T-helper 9 cell (primary cell): ENCODE data around the gene ABR.
"Not testable (repeated sequence)": the region's sequence is repeated elsewhere in the genome, so short reads cannot be mapped to it uniquely, and the experiment has no call there.

ENCODE experiments used
- DNase-seq: peaks from one replicate; pipeline ENCODE4 v3.0.0-alpha.2; 2020

The ABR gene

DNA sequence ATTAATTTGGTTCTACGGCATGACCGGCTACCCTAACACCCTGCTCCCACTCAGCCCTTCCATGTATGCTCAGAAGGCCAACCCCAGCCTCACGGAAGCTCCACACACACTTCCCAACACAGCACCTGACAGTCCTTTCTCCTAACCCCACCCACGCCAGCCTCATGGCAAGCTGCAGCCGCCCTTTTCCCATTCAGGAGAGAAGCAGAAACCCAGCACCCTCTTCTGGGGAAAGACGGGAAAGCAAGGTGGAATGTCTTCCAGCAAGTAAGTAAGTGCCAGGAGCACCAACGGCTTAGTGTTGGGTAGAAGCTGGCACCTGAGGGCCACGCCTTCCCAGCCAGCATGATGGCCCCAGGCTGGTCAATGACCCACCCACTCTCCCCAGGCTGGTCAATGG lies 32.1 kb downstream of the ABR start:
- DNase-seq: no peak

- DNase-seq: no peak
These were observed 33.1 kb downstream of the ABR start for GRCh38 chr17:1146561-1147265.

GRCh38 chr17:1145311-1145986 lies 34.3 kb downstream of the ABR start:
- DNase-seq: no peak

GRCh38 chr17:1144162-1144561 lies 35.6 kb downstream of the ABR start:
- no peak for DNase-seq

DNA sequence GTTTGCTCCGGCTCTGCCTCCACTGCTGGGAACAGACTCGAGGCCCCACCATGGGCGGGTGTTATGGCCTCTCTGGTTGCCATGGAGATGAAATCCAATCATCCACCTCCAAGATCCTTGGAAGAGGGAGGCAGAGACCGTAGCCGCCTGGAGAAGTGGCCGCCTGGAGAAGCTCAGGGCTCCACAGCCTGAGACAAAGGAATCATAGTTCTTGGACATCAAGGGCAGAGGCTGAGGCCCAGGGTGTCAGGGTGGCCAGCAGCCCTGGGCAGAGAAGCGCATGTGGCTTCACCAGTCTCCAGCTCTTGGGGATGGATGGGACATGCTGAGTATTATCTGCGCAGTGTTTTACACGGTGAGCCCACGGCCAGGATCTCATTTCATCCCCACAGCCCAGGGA lies 36.2 kb downstream of the ABR start:
- no peak for DNase-seq

- DNase-seq: no peak
These were observed 37.2 kb downstream of the ABR start for GRCh38 chr17:1142561-1142971.

DNA sequence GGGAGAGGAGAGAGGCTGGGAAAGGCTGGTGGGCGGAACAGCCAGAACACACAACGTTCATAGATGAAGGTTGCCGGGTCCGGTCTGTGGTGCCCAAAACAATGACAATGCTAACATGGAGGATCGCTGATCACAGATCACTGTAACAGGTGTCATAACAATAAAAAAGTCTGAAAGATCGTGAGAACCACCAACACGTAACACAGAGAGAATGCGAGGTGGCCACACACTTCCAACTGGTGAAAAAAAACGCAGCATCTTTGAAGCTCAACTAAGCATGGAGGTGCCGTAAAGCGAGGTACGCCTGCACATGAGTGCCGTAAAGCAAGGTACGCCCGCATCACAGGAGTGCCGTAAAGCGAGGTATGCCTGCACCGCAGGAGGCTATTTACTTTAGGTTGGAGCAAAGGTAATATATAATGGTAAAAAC lies 42.3 kb downstream of the ABR start:
- DNase-seq: no peak

DNA sequence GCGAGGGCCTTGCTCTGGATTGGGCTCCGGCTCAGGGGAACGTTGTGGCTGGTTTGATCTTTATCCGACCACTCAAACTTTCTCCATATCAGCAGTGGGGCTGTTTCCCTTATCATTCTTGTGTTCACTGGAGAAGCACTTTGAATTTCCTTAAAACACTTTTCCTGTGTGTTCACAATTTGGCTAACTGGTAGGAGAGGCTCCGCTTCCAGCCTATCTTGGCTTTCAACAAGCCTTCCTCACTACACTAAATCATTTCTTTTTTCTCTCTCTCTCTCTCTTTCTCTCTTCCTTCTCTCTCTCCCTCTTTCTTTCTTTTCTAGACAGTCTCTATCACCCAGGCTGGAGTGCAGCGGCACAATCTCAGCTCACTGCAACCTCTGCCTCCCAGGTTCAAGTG lies 43.0 kb downstream of the ABR start:
- no peak for DNase-seq

DNA sequence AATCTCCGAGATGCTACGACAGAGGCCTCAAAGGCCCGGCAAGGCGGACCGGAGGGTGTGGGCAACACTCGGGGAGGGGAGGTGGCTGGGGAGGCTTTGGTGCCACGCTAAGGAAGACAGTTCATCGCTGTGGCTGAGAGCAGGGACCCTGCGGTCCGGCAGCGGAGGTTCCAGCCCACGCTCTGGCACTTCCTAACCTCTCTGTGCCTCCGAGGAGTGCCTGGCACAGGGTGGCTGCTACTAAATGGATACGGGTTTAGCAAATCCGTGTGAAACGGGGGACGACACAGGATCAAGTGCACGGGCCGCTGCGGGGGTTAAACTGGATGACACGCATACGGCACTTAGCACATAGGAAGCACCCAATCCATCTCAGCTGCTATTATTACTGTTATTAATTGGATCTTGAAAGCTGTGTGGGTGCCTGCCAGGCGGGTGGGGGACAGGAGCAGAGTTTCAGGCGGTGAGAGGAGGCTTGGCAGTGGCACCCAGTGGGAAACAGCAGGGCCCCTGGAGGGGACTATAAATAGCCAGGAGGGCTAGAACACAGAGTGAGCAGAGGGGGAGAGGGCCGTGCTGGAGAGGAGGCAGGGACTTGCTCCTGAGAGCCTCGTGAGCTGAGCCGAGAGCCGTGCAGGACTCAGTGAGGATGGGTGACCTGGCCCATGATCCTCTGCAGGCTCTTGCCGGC lies 45.0 kb downstream of the ABR start:
- no peak for DNase-seq

- DNase-seq: no peak
These were observed 49.6 kb downstream of the ABR start for GRCh38 chr17:1130191-1130590.

DNA sequence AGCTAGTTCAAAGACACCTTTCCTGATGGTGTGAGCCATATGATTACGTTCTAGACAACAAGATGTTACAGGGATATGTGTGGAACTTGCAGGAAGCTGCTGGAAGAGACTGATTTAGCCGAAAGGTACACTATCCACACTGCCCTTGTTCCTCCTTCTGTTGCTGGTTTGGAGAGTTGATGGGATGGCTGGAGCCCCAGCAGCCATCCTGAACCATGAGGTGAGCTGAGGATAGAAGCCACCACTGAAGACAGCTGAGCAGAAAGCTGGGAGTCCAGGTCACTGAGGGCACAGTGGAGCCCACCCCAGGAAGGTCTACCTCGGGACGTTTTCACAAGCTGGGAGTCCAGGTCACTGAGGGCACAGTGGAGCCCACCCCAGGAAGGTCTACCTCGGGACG lies 51.3 kb downstream of the ABR start:
- DNase-seq: not testable (repeated sequence)

DNA sequence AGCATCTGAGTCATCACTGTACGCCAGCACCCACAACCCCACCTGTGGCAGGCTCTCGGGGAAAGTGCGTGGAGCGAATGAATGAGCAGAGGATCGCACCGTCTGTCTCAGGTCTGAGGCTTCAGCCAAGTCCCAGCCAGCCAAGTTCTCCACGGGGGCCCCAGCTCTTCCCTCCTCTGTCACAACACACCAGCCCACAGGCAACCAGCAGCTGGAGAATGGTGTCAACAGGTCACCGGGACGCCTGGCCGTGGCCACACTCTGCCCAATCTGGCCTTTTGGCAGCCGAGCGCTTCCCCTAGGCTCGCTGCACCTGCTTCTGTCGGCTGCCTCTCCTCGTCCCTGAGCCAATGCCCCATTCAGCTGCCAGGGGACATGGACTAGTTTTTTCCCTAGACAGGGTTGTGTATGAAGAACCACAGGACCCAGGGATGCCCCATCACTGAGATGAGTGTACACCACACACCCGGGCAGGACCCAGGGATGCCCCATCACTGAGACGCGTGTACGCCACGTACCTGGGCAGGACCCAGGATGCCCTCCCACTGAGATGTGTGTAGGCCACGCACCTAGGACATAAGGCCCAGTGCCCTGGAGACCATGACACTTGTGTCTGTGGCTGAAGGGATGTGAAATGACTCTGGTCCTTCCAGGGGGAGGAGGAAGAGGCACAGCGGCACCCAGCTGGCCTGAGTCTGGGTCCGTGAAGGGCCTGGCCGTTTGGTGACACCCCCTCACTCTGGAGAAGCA lies 52.8 kb downstream of the ABR start:
- DNase-seq: no peak

- no peak for DNase-seq
These were observed 53.5 kb downstream of the ABR start for GRCh38 chr17:1126250-1126797.

GRCh38 chr17:1125788-1126145 lies 54.0 kb downstream of the ABR start:
- no peak for DNase-seq

- DNase-seq: no peak
These were observed 54.6 kb downstream of the ABR start for GRCh38 chr17:1124896-1125787.

DNA sequence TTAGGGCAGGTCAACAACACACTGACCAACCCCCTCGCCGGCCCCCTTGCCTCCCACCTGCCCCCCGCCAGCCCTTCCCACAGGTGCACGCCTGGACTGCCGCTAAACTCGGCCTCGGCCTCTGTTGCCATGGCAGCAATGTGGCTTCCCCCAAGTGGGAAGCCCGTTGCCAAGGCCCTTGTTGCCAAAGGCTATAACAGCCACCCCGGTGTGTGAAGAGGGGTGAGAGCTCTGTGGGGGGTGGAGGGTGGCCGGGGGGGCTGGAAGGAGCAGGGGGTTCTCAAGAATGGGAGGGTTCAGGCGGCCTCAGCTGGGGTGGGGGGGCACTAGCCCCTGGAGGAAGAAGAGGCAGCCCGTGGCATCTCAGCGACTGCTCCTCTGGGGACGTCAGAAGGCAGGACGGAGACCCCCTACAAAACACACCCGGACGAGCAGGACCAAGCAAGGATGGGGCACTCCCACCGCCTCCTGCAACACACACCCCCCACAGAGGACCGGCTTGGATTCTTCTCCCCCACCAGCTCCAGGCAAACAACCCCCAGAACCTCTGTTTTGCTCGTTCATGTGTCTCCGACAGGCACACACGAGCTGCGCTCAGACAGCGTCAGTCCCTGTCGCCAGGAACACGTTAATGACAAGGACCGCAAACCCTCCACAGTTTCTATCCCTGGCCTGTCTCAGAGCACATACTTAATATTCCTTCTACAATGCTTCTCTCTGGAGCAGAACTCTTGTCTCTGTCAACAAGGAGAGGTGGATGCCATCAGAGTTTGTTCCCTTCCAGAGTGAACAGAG lies 55.7 kb downstream of the ABR start:
- DNase-seq: no peak

GRCh38 chr17:1123393-1123831 lies 56.4 kb downstream of the ABR start:
- no peak for DNase-seq

DNA sequence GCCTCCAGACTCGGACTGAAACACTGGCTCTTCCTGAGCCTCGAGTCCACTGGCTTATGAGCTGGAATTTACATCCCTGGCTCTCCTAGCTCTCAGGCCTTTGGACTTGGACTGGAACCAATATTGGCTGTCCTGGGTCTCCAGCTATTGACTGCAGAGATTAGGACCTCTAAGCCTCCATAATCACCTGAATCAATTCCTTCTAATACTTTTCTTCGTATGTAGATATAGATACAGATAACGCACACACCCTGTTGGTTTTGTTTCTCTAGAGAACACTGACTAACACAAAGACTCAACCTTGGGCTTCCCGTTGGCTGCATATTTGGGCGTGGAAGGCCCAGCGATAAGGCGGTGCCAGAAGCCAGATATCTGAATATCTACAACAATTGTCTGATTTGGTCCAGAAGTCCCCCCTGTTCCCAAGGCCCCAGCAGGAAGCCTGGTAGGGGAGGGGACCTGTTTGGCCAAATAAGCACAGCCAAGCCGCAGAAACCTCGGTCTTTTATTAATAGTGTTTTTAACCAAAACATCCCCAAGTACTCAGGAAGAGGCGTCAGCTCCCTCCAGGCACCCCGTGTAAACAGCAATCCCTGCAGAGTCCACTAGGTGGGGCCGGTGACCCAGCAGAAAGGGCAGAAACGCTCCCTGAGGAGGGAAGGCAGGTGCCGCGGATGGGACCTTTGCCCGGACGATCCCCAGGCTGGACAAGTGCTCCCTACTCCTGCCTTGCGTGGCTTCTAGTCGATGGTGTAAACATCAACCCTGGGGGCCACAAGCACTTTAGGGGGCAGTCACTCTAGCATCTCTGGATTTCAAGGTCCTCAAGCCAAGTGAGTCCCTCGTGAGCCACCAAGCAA lies 57.0 kb downstream of the ABR start:
- peak; percentile 80 for DNase-seq

- not testable (repeated sequence) for DNase-seq
These were observed 58.4 kb downstream of the ABR start for GRCh38 chr17:1121442-1121817.
